NK-92 treated with Interleukin-12 subunit alpha and Interleukin-12 subunit beta, amount 100 ng/mL, for 24 hours (cell line): Measurements from ENCODE around the gene SKAP1.
A peak's percentile ranks its signal among the peaks of the same experiment; 100 is the strongest.
"Not testable (repeated sequence)": the region's sequence is repeated elsewhere in the genome, so short reads cannot be mapped to it uniquely, and the experiment has no call there.

ENCODE experiments used
- DNase-seq: peaks from one replicate; lab custom pipeline; 2025; lab: John Stamatoyannopoulos, UW

The SKAP1 gene

DNA sequence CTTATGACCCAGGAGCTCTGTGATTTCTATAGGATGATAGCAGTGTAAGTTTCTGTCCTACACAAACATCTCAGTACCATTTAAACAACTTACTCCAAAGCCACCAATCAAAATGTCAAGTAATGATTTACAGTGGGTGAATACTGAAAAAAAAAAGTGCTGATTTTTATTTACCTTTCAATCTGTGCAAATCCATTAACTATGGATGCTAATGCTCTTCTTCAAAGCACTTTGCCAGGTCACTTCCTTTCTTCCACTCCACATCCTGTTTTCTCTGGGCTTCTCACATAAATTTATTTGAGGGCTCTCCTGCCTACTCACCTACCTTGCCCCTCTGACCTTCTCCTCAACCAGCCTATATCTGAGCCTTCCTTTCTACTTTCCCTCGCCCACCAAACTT is 101.6 kb downstream of the SKAP1 start:
- DNase-seq = no peak

DNA sequence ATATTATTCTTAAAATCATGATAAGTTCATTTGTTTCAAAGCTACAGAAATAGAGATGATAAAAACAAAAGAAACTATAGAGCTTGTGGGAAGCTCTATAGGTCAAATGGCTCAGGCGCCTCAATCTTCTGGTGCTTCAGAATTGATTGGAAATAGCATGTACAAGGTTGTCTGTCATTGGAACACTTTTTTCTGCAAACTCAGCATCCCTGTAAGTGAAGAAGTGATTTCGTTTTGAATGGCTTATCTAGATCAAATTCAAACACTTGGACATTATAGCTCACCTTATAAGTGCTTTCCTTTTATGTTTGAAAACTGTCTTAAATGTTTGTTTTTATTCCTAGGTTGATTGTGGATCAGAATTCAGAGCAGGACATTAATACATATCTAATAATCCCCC is 103.7 kb downstream of the SKAP1 start:
- DNase-seq = no peak

DNA sequence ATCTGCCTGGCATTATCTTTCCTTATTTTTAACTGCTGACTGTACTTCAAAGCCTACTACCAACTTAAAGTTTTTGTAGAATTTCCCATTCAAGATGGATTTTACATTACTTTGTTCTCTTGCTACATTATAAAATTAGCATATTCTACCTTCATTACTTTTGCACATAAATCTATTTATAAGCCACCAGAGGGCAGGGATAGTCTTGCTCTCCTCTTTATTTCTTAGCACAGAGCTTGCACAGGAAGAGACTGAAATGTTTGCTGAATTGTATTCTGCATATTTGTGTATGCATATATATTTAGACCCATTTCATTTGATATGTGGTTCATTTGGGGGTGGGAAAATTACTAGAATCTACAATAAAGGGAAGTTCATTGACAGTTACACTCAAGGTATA is 108.0 kb downstream of the SKAP1 start:
- no peak for DNase-seq

DNA sequence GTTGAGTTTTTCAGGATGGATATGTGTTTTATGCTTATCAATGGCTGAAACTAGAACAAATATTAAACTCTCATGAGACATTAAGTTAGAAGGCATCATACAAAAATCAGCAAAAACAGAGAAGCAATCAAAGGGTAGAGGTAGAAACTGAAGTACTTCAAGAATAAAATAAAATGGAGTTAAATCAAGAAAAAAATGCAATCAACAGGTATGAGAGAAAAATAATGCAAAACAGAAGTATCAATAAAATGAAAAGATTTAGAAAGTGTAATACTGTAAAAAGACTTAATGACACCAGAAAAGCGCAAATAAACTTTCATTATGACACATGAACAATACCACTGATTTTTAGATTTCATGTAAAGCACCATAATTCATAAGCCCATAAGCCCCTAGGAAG is 112.3 kb downstream of the SKAP1 start:
- no peak for DNase-seq

DNA sequence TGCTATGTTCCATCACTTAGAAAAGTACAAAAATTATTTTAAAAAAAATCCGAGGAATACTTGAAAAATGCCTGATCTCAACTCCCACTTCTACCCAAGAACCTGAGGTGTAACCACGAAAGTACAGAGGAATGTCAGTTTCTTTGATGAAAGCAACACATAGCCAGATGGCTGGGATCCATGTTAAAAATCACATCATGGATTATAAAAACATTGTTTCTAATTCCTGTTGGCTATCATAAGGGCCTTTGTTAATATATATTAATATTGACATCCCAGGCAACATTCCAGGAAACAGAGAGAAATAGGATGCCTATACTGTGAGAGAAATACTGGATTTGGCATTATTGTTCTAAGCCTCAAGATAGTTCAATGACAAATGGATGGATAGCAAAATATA is 115.3 kb downstream of the SKAP1 start:
- no peak for DNase-seq

GRCh38 chr17:48313096-48313755 is 116.8 kb downstream of the SKAP1 start:
- no peak for DNase-seq

GRCh38 chr17:48311324-48311723 is 118.7 kb downstream of the SKAP1 start:
- no peak for DNase-seq

GRCh38 chr17:48310748-48311213 is 119.2 kb downstream of the SKAP1 start:
- no peak for DNase-seq

- DNase-seq = no peak
Measured at GRCh38 chr17:48308581-48308980, 121.4 kb downstream of the SKAP1 start.

DNA sequence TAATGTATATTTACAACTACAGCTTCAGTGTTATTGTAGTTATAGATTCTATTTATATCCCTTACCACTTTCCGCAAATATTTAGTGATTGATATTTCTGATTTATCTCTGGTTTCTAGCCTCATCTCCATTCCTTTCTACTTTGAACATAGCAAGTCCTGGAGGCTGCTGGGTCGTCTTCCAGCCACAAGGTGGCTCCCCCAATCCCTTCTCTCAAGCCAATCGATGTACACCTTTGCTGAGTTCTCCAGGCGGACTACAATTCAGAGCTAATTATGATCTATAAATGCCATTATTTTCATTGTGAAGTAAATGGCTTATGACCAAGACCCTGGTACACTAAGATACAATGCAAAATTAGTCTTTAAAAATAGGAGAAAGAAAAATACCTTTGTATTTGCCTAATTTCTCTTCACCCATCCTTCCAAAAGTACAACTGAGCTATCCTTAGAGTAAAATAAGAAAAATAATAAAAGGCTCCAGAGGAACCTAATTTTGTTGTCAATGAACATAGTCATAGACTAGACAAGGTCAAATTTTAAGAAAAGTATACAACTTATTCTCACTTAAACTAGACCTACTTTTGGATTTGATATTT is 122.1 kb downstream of the SKAP1 start:
- DNase-seq = peak; percentile 10

DNA sequence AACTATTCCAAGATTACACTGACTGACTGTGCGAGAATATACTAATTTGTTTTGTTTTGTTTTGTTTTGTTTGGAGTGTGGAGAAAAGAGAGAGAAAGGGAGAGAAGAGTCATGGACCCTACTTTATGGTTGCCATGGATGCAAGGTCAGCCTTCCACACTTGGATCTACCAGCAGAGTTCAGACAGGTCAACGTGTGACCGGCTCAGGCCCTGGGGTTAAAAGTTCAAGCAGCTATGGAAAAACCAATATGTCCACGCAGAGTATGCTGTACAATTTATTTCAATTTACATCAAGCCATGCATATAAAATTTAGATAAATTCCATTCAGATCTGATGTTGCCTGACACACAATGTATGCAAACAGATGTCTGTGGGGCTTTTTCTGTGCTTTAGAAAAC is 122.8 kb downstream of the SKAP1 start:
- no peak for DNase-seq

DNA sequence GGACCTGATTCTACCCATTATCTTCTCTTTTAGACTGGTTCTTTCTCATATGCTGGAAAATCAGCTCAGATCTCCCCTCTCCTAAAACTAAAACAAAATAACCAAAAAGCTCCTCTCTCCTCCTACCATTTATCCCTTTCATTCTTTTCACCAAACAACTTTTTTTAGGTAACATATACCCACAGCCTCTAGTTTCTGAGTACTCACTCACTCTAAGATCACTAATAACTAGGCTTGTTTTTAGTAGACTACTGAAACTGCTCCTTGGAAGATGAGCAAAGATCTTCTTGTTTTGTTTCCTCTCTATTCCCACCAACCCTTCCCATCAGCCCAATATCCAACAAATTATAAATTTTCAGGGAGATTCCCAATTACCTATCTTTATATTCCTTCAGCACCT is 129.0 kb downstream of the SKAP1 start:
- no peak for DNase-seq

GRCh38 chr17:48299760-48300159 is 130.3 kb downstream of the SKAP1 start:
- no peak for DNase-seq

- no peak for DNase-seq
Measured at GRCh38 chr17:48297825-48298224, 132.2 kb downstream of the SKAP1 start.

- no peak for DNase-seq
Measured at GRCh38 chr17:48296453-48296852, 133.6 kb downstream of the SKAP1 start.

- no peak for DNase-seq
Measured at GRCh38 chr17:48295362-48296288, 134.4 kb downstream of the SKAP1 start.

- no peak for DNase-seq
Measured at GRCh38 chr17:48294806-48295361, 135.1 kb downstream of the SKAP1 start.

GRCh38 chr17:48294020-48294805 is 135.8 kb downstream of the SKAP1 start:
- DNase-seq = no peak

DNA sequence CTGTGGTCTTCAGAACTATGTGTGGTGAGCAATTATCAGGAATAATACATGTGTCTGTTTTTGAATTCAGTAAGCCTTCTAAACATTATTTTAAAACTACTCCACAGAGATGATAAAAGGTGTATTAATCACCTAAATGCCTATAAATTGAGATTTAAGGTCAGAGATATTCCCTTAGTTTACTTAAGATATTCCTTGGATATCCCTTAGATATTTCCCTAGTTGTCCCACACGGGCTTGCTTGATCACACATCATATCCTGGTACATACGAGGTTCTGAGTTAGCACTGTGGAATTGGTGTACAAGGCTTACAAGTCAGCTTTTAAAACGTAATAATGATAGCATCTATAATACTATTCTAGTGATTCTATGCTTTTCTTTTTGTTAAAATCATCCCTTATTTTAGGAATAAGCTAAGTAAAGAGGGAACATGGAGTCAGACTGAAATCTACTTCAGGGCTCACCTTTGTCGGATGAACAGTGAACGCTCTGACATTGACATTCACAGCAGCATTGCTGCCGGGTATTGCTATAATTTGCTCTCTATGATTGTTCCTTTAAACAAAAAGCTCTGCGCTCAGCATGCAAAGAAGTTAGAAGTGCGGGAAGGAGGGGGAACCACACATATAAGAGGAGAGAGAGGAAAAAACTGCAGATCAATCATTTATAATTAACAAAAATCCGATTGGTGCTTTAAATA is 136.5 kb downstream of the SKAP1 start:
- DNase-seq = no peak

DNA sequence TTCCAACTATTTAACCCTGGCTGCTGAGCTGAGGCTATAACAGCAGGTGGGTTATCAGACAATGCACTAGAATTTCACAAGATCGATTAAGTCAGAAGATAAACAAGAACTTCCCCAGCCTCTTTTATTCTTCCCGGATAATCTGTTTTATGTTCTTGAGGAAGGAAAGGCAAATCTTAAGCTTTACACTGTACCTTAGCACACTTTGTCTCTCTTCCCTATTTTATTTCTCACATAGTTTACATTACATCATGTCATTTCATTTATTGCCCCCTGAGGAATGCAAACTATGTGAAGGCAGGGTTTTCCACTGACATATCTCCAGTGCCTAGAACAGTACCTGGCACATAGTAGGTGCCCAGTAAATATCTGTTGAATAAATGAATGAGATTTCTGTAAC is 139.6 kb downstream of the SKAP1 start:
- DNase-seq = no peak

- DNase-seq = not testable (repeated sequence)
Measured at GRCh38 chr17:48286917-48287316, 143.1 kb downstream of the SKAP1 start.
